ENCODE data around the gene SLC25A51.
"Not testable (repeated sequence)": the region's sequence is repeated elsewhere in the genome, so short reads cannot be mapped to it uniquely, and the experiment has no call there.

SLC25A51 gene

GRCh38 chr9:37919246-37919955 lies 15.5 kb upstream of the SLC25A51 start:
- DNase-seq (ENCODE audit: low read depth), result no peak

- no peak for DNase-seq (ENCODE audit: low read depth)
Observed at GRCh38 chr9:37918665-37919170, 14.8 kb upstream of the SLC25A51 start.

GRCh38 chr9:37917801-37918664 lies 14.1 kb upstream of the SLC25A51 start:
- DNase-seq (ENCODE audit: low read depth), result no peak

GRCh38 chr9:37917313-37917731 lies 13.4 kb upstream of the SLC25A51 start:
- DNase-seq (ENCODE audit: low read depth), result no peak

- DNase-seq (ENCODE audit: low read depth), result no peak
Observed at GRCh38 chr9:37916471-37917312, 12.8 kb upstream of the SLC25A51 start.

- no peak for DNase-seq (ENCODE audit: low read depth)
Observed at GRCh38 chr9:37915911-37916470, 12.1 kb upstream of the SLC25A51 start.

- no peak for DNase-seq (ENCODE audit: low read depth)
Observed at GRCh38 chr9:37914701-37915358, 10.9 kb upstream of the SLC25A51 start.

- no peak for DNase-seq (ENCODE audit: low read depth)
Observed at GRCh38 chr9:37914154-37914551, 10.2 kb upstream of the SLC25A51 start.

- DNase-seq (ENCODE audit: low read depth), result peak; percentile 86
Observed at GRCh38 chr9:37913480-37914153, 9.7 kb upstream of the SLC25A51 start.

- no peak for DNase-seq (ENCODE audit: low read depth)
Observed at GRCh38 chr9:37911271-37911681, 7.3 kb upstream of the SLC25A51 start.

- no peak for DNase-seq (ENCODE audit: low read depth)
Observed at GRCh38 chr9:37910271-37910670, 6.3 kb upstream of the SLC25A51 start.

- DNase-seq (ENCODE audit: low read depth), result not testable (repeated sequence)
Observed at GRCh38 chr9:37909836-37910235, 5.9 kb upstream of the SLC25A51 start.

GRCh38 chr9:37909326-37909725 lies 5.4 kb upstream of the SLC25A51 start:
- DNase-seq (ENCODE audit: low read depth), result no peak

- DNase-seq (ENCODE audit: low read depth), result peak; percentile 56
Observed at GRCh38 chr9:37908698-37909186, 4.8 kb upstream of the SLC25A51 start.

- no peak for DNase-seq (ENCODE audit: low read depth)
Observed at GRCh38 chr9:37908283-37908682, 4.4 kb upstream of the SLC25A51 start.

- no peak for DNase-seq (ENCODE audit: low read depth)
Observed at GRCh38 chr9:37906312-37907239, 2.6 kb upstream of the SLC25A51 start.

GRCh38 chr9:37905776-37906175 lies 1.8 kb upstream of the SLC25A51 start:
- no peak for DNase-seq (ENCODE audit: low read depth)

GRCh38 chr9:37905131-37905505 lies 1.2 kb upstream of the SLC25A51 start:
- DNase-seq (ENCODE audit: low read depth), result no peak

- DNase-seq (ENCODE audit: low read depth), result peak; percentile 65
Observed at GRCh38 chr9:37904445-37905130, 661 bp upstream of the SLC25A51 start.
